Measurements from ENCODE around the gene FAM50B. TPM values are rescaled to one million over a fixed set of nuclear protein-coding genes. Genes with fewer than 3 reads are reported as not detected.

Gene FAM50B
- total RNA-seq, 4 donors from 2014 or later, result 12.5 to 26.6 (median 17.6) TPM

GRCh38 chr6:3894590-3895311, 45.6 kb downstream of the FAM50B start:
- 93% methylated on average over 14 of the region's 14 CpGs for whole genome bisulfite sequencing
- no peak for DNase-seq (ENCODE audit: extremely low spot score)
- Histone ChIP-seq H3K27ac (replicated peaks in 1 of 4) (no peak overlapping the region), H3K9me3 (no peaks in the 10 kb centered on the region), H3K27me3 (no peaks in the 10 kb centered on the region), H3K36me3 (no peaks in the 10 kb centered on the region), H3K4me3 (no peak overlapping the region), H3K4me1 (peaks cover 7 to 14% (median 11%) of the 10 kb centered on the region in 4 donors)
- TF ChIP-seq EP300 (IDR thresholded peaks at IDR 0.05) (no peak), POLR2A (IDR thresholded peaks at IDR 0.05; ENCODE audit: low read depth) (no peak), CTCF (IDR thresholded peaks at IDR 0.05) (no peak)
- intact Hi-C loops (cut with DNase I), result no loop called here

- Histone ChIP-seq H3K4me1 (peaks cover 7 to 14% (median 11%) of the 10 kb centered on the region in 4 donors), H3K9me3 (no peaks in the 10 kb centered on the region), H3K4me3 (no peak overlapping the region), H3K27me3 (no peaks in the 10 kb centered on the region), H3K27ac (replicated peaks in 1 of 4) (no peak overlapping the region), H3K36me3 (no peaks in the 10 kb centered on the region)
- 92% methylated on average over 6 of the region's 6 CpGs for WGBS
- no peak for DNase-seq (ENCODE audit: extremely low spot score)
- intact Hi-C loops (cut with DNase I), result no loop called here
- TF ChIP-seq CTCF (IDR thresholded peaks at IDR 0.05) (no peak), POLR2A (IDR thresholded peaks at IDR 0.05; ENCODE audit: low read depth) (no peak), EP300 (IDR thresholded peaks at IDR 0.05) (no peak), POLR2AphosphoS5 (IDR thresholded peaks at IDR 0.05) (no peak)
Observed at GRCh38 chr6:3895312-3895653, 46.1 kb downstream of the FAM50B start.

GRCh38 chr6:3895805-3896204, 46.6 kb downstream of the FAM50B start:
- 89% methylated on average over 5 of the region's 5 CpGs for WGBS
- H3K36me3 ChIP-seq, result no peaks in the 10 kb centered on the region
- H3K9me3 ChIP-seq, result no peaks in the 10 kb centered on the region
- peaks cover 7 to 14% (median 11%) of the 10 kb centered on the region in 4 donors for H3K4me1 ChIP-seq
- intact Hi-C loops (cut with DNase I), result no loop called here
- TF ChIP-seq POLR2A (IDR thresholded peaks at IDR 0.05; ENCODE audit: low read depth) (no peak), EP300 (IDR thresholded peaks at IDR 0.05) (no peak), POLR2AphosphoS5 (IDR thresholded peaks at IDR 0.05) (no peak), CTCF (IDR thresholded peaks at IDR 0.05) (no peak)
- H3K4me3 ChIP-seq, result no peak overlapping the region
- no peaks in the 10 kb centered on the region for H3K27me3 ChIP-seq
- no peak for DNase-seq (ENCODE audit: extremely low spot score)
- H3K27ac ChIP-seq (replicated peaks in 1 of 4), result no peak overlapping the region

GRCh38 chr6:3898265-3898994, 49.3 kb downstream of the FAM50B start:
- no peaks in the 10 kb centered on the region for H3K27me3 ChIP-seq
- intact Hi-C loops (cut with DNase I), result no loop called here
- no peak overlapping the region for H3K27ac ChIP-seq (replicated peaks in 1 of 4)
- H3K4me1 ChIP-seq, result no peaks in the 10 kb centered on the region
- H3K9me3 ChIP-seq, result no peaks in the 10 kb centered on the region
- H3K36me3 ChIP-seq, result no peaks in the 10 kb centered on the region
- WGBS, result 93% methylated on average over 14 of the region's 14 CpGs
- no peak overlapping the region for H3K4me3 ChIP-seq
- TF ChIP-seq POLR2A (IDR thresholded peaks at IDR 0.05; ENCODE audit: low read depth), result no peak
- no peak for TF ChIP-seq CTCF (IDR thresholded peaks at IDR 0.05)
- TF ChIP-seq POLR2AphosphoS5 (IDR thresholded peaks at IDR 0.05), result no peak
- no peak for TF ChIP-seq EP300 (IDR thresholded peaks at IDR 0.05)
- no peak for DNase-seq (ENCODE audit: extremely low spot score)
